HG03571 (cell line): ENCODE results near the gene ZFYVE28.

ENCODE experiments used
- ATAC-seq: cut with Tn5 transposase; IDR thresholded peaks from one replicate; pipeline ENCODE4 v1.9.1; 2021; ENCODE audit not compliant: unreplicated experiment

ZFYVE28 gene

DNA sequence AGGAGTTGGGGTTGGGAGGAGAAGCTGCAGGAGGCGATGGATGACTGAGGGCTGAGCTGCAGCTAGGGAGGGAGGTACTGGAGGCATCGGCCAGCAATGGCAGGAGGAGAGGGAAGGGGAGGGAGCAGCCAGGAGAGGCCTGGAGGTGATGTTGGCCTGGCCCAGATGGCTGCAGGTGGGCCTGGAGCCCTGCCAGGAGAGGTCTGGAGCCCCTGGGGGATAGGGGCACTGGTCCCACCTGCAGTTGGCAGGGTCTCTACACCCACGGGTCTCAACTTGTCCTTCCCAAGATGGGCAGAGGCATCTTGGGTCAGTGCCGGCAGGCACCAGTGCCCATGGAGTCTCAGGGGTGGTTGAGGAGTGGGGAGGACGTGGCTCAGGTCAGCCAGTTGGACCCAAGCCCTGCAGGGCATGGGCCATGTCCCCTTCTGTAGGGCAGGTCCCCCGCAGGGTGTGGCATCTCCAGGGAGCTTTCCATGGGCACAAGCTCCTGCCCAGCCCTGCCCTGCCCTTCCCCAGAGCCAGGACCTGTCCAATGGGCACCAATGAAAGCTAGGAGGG lies 153.9 kb downstream of the ZFYVE28 start:
- no peak for ATAC-seq

DNA sequence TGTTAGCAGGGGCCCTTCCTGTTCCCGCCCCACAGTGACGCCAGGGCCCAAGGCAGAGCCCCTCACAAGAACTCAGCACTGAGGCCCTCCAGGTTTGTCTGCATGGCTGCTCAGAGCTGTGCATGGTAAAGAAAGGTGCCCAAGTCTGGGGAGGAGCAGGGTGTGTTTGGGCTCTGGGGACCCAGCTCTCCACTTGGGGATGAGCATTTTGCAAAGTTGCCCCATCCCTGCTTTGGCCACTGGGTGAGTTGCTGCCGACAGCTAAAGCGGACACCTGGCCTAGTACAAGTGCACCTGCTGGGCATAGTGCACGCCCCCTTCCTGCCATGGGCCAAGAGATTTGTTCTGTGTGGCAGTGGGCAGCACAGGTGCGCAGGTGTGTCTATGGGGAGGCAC lies 154.5 kb downstream of the ZFYVE28 start:
- no peak for ATAC-seq

DNA sequence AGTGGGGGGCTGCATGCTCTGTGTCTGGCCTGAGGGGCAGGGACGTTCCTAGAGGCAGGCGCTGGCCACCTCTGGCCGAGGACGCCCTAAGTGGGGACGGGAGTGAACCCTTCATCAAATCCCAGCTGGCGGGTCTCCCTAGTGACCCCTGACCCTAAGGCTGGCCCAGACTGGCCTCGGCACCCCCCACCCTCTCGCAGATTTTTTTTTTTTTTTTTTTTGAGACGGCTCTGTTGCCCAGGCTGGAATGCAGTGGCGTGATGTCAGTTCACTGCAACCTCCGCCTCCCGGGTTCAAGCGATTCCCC lies 155.5 kb downstream of the ZFYVE28 start:
- ATAC-seq, result no peak

DNA sequence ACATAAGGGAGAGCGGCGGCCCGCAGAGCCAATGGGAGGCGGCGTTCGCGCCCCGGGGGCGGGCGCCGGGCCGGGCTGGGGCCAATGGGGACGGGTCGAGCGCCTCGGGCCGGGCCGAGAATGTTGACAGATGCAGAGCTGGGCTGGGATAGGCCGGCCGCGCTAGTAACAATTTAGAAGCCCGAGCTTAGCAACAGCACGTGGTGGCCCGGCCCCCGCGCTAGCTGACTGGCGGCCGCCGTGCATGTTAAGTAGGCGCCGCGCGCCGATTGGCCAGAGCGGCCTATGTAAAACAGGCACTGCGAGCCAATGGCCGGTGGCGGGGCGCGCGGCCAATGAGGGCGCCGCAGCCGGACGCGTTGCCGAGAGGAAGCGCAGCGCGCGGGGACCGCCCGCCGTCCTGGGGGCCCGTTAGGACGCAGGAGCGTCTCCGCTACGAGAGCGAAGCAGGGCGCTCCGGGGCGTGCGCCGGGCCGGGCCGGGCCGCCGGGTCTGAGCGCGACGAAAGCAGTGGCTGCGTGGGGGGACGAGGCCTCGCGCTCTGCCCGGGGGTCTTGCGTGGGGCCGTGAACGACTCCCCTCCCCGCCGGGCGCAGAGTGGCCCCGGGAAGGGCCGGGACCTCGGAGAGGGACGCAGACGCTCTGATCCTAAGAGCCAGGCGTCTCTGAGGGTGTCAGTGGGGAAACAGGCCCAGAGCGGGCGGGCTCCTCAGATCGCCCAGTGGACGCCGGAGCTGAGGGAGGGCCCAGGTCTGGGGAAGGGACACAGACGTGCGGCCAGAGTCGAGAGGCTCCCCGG lies 156.1 kb downstream of the ZFYVE28 start:
- peak; percentile 88 for ATAC-seq

DNA sequence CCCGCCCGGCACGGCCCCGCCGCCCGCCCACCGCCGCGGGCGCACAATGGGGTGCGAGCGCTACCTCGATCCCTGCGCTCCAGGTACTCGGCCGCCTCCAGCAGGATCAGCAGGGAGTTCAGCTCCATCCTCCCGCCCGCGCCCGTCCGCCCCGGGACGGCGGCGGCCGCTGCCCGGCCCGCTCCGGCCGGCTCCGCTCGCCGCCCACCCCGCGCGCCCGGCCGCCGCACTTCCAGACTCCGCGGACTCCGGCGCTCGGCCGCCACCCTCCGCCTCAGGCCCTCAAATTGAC lies 156.6 kb downstream of the ZFYVE28 start, which contains the start of gene MXD4:
Gene MXD4, minus strand, starts transcription at position 257 of the 292 bp plus-strand sequence. Its CDS starts 129 bp downstream, at position 128.
- ATAC-seq, result no peak

DNA sequence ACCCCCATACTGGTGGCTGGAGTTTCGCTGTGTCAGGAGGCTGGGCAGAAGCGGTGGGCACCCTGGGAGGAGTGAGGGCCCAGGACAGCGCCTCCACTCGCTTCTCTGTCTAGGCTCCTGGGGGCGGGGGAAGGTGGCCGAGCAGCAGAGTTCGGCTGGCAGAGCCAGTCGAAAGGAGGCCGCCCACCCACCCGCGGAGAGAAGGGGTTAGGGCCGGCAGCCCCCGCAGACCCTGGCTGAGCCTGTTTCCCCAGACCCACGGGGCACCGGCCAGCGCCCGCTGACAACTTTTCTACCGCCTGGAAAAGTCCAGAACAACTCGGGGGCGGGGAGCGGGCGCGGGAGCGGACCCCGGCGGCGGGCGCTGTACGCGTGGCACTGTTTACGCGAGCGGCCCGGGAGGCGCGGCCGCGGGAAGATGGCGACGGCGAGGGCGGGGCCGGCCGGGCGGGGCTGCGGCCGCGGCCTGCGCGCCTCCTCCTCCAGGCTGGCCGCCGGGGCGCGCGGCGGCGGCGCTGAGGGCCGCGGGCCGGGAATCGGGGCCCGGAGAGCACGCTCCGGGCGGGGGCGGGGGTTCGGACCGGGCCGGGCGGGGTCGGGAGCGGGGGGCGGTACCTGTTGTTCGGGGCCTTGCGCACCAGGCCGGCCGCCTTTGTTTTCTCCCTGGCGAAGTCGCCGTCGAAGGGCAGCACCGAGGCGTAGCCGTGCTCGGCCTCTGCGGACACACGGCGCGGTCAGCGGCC lies 157.2 kb downstream of the ZFYVE28 start:
- ATAC-seq, result no peak

DNA sequence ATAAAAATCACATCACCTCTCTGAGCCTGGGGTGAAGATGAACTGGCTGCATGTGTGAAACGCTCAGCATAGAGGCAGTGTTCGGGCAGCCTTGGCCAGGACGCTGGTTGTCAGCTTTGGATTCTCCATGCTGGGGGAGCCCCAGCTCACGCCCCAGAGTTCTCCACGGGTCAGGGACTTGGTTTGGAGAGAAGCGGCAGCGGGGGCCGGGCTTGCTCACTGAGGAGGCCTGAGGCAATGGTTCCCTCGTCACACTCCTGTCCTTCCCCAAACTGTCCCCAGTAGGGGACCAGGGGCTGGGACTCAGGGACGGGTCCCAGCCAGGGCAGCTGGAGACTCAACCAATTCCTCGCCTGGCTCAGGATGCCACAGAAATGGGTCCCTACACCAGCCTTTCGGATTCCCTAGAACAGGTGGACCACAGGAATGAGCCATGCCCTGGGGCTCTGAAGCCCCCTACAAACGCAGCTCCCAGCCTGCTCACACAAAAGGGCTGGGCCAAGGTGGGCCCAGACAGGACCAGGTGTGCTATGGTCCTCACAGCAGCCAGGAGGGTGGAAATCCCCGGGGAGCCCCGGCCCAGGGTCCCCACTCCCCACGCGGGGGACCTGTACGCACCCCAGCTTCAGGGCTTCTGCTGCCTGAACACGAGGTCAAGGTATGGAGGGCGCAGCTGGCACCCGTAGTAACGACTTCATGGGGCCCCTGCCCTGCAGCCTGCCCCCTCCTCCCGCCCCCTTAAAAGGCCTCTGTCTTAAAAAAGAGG lies 157.9 kb downstream of the ZFYVE28 start:
- ATAC-seq, result no peak

DNA sequence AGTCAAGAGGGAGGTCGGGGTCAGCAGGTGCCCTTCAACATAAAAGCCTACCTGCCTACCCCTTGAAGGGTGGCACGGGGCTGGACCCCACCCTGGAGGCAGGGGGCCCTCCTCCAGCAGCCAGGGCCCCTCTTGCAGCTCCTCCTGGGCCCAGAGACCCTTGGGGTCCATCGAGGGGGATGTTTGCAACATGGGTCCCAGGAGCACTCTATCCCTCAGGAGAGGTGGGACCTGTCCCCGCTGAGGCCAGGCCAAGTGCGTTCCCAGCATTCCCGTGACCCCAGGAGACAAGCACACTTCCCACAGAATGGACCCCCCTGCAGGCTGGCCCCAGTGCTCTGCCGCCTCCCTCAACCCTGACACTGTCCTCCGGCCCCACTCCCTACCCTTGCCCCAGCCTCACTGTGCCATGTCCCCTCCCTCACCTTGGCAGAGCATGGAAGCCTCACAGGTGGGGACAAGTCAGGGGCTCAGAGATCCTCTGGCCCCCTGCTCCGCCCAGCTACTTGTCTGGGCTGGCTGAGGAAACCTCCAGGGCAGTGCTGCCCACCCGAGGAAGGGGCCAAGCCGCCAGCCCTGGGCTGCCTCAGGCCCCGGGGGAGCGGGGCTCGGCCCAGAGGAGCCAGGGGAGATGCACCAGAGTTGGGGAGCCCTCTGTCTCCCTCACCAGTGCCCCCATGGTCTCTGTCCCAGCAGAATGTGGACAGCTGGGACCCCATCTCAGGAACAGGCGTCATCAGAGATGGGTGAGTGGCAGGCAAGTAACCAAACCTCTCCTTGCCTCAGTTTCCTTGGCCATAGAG lies 158.7 kb downstream of the ZFYVE28 start:
- ATAC-seq, result no peak

DNA sequence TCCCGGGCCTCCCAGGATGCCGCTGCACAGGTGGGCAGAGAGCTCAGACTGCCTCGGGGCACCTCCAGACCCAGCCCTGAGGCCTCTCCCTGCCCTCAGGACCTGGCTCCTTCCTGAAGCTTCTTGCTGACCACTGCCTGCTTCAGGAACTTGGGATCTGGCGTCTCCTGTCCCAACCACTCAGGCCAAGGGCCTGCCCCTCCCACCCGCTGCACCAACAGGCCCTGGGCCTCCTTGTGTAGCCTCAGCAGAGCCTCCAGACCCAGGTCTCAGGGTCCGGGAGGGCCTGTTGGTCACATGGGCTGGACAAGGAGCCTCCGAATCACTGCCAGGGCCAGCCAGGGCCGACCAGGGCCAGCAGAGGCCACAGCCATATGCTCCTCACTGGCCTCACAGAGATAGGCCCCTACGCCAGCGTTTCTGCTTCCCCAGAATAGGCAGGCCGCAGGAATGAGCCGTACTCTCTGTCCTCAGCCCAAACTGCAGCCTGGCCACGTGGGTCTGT lies 159.4 kb downstream of the ZFYVE28 start:
- ATAC-seq, result no peak

DNA sequence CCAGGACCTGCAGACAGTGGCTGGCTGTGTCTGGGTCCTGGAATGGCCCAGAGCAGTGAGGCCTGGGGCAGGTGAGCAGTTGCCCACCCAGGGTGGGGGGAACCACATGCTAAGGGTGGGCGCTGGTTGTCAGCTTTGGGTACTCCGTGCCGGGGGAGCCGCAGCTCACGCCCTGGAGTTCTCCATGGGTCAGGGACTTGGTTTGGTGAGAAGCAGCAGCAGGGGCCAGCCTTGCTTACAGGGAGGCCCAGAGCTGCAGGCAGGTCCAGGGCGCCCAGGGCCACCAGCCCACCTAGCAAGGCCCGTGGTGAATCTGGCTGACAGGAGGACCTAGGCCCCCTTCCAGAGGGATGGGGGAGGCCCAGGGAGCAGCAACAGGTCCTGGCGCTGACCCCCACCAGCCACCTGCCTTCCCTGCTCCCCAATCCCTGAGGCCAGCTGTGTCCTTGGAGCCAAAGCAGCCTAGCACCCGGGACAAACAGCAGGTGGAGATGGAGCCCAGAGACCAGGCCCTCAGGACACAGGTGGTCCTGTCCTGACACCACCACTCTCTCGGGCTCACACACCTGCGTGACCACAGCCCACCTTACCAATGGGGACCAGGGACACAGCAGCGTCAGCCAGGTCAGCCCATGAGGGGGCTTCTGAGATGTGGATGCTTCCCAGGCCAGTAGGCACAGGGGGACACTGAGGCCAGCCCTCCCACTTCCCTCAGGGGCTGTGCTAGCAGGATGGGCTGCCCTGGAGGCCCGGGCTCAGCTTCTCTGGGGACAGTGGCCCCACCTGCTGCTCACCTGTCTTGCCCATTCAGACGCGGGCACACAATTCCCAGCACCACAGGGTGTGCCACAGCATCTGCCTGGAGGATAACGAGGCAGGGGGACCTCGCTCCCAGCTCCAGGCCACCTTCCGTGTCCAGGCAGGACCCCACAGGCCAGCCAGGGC lies 160.1 kb downstream of the ZFYVE28 start:
- ATAC-seq, result no peak

DNA sequence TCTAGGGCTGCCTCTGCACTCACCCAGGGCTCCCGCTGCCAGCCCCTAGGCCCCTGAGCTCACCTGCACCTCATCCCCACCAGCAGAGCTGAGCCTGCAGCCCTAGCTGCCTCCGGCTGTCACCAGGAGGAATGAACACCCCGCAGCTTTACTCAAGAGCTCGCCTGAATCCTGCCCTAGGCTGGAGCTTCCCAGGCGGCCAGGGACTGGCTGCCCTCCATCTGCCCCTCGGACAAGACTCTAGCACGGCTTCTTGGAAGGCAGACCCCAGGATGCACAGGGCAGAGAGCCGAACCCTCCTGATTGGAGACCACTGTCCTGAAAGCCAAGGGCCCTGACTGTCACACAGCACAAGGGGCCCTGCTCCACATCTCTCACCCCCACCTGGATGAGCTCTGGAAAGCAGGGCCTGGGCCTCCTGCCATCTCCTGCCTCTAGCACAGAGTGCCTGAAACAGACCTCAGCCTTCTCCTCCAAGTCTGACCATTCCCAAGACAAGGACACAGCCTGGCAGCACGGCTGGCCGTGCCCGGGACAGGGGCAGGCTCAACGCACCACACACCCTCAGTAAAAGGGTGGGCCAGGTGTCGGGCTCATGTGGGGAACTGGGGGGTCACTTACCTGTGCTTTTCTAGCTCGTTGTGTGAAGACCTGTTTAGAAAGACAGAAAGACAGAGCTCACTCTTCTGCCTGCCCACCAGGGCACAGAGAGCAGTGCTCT lies 160.9 kb downstream of the ZFYVE28 start:
- no peak for ATAC-seq

DNA sequence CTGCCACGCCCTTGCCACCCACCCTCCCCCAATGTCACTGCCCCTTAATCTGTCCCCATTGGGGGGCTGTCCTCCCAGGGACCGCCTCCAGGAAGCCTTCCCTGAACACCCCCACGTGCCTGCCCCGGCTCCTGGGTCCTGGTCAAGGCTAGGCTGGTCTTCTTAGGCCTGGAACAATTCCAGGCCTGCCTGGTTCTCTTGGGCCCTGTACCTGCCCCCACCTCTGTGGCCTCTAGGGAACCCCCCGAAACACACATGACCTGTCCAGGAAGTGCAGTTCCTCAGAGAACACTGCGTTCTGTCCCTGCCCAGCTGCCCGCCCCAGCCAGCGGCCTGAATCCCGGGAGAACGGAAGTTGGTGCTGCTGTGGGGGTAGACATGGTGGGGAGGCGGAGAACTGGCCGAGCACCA lies 161.7 kb downstream of the ZFYVE28 start:
- ATAC-seq, result no peak

DNA sequence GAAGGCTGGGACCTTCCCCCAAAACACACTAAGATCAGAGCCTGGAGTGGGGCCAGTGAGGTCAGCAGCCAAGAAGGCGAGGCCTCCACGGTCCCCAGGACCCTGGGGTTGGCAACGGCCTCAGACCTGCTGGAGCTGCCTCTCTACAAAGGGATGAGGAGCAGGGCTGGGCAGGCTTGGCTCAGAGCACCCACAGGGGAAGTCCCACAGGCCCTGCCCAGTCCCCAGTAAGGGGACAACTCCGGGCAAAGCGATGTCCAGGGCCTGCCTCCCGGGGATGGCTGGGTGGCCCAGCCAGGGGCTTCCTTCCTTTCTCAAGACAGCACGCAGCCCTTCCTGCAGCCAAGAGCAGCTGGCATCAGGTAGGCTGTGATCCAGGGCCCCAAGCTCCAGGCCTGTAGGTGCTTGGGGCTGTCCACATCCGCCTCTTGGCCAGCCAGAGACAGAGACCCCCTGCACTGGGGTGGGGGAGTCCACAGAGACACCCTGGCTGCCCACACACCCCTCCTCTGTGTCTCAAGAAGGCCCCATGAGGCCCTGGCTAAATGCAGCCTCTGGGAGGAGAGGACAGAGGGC lies 162.2 kb downstream of the ZFYVE28 start:
- no peak for ATAC-seq

DNA sequence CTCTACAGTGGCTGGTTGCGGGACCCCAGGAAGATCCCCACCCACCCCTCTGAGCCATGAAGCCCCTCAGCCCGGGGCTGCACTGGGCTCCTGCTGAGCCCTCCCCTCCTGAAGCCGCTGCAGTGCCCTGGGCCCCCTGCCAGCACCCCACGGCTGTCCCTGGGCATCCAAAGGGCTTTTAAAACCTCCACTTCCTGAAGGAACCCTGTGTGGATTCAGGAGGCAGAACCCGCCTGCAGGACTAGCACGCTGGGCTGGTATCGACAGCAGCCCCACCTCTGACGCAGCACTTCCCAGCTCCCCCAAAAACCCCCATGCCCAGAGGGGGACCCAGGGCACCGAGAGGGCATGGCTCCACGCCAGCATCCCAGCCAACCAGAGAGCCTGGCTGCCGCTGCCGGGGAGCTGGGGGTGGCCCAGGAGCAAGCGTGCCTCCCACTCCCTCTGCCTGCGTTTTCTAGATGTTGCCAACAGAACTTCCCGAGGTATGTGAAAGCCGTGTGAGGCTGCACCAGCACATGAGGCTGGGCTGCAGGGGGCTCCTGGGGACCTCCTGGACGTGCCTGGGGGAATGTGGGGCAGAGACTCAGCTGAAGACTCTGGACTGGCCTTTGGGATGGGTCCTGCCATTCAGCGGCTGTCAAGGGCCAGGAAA lies 162.8 kb downstream of the ZFYVE28 start:
- ATAC-seq, result no peak

DNA sequence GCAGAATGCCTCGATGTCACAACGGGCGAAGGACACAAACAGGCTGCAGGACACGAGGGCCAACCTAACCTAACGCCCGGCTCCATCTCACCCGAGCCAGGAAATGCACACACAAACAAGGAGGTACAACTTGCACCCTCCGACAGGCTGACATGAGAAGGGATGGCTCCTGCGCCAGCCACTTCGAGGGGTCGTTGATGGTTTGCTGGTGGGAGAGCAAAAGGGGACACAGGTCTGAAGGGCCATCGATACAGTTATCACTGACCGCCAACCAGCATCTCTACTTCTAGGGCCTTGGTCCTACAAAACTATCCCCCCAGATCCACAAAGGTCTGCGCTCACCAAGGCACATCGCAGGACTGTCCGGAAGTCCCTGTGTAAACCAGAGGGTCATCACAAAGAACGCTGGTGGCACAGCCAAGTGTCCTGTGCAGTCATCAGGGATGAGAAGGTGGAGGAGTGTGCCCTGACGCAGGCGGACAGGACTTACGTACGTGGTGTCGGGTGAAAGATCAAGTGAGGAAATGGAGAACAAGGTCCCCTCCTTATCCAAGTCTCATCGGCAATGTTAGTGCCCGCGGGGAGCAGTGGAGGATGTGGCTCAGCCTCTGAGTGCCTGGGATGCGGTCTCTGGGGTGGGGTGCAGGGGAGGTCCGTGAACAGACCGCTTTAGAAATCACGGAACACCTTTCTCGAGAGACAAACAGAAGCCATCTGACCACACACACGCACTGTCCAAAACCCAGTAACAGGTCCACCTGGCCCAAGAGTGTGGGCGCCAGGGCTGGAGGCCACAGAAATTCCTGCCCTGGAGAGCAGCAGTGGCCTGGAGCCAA lies 163.6 kb downstream of the ZFYVE28 start:
- no peak for ATAC-seq

DNA sequence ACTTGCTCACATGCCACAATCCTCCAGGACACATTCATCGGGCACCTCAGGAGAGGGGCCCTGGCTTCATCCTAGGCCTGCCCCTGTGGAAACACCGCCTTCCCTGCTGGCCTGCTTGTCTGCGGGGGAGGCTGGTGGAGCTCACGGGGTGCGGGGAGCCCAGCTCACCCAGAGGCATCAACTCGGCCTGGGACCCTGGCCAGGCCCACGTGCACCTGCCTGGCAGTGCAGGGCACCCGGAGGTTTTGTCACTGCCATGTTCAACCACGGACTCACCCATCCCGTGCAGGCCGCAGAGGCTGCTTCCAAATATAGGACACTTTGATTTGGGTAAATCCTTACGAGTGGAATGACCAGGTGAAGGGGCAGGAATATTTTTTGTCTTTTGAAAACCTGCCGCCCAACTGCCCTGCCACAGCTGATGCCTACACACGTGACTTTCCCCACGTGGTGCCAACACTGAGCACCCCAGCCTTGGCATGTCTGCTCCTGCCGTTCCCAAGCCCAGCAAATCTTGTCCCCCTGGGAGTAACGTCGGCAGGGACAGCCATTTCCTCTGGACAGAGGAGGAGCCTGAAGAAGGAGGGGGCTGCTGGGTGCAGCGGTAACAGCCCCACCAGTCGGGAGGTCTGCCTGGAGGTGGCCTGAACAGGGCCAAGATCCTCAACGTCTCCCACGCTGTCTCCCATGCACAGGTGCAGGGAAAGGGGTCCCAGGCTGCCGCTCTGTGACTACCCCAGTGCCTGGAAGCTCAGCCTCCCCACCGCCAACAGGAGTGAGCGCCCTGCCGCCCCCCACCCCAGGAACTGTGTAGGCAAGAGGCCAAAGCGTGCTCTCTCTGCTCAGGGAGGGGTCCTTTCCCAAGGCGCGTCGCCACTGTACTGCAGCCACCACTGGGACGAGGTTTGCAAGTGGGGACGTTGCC lies 165.0 kb downstream of the ZFYVE28 start:
- ATAC-seq, result no peak
